Motor neuron (in vitro differentiated cells): ENCODE results near the gene ANKRD65. TPM values are rescaled to one million over a fixed set of nuclear protein-coding genes. Genes with fewer than 3 reads are reported as not detected.

Experiments
- ATAC-seq, 8 experiments: fragments of 200-7000 bp; cut with Tn5 transposase; replicated peaks in 6 of 8; 2 replicates each; pipeline ENCODE4 v1.8.0; 2021; ENCODE audit warnings: mild to moderate bottlenecking in 8 of 8, moderate library complexity in 8 of 8
- H3K27ac ChIP-seq, 2 donors: fragments of 250-450 bp; sonication (Bioruptor Pico); 2 replicates each; pipeline ENCODE4 v1.9.0; 2021; ENCODE audit warnings: antibody characterized with exemption in 2 of 2, mild to moderate bottlenecking in 2 of 2, moderate library complexity in 1 of 2
- H3K4me1 ChIP-seq, 2 donors: fragments of 250-450 bp; sonication (Bioruptor Pico); replicated peaks in 1 of 2; 2 replicates each; pipeline ENCODE4 v1.6.1; 2021; ENCODE audit warnings: antibody characterized with exemption in 2 of 2, mild to moderate bottlenecking in 2 of 2, moderate library complexity in 1 of 2
- H3K4me3 ChIP-seq, 5 donors: fragments of 250-450 bp; sonication (Bioruptor Pico); 2 replicates each; pipeline ENCODE4 v1.9.0; 2021; ENCODE audit warnings: antibody characterized with exemption in 5 of 5, mild to moderate bottlenecking in 5 of 5, moderate library complexity in 4 of 5
- WGBS, 10 experiments: fragments of 450-650 bp; shearing (Covaris generic); methylation state at CpG; one replicate each; pipeline ENCODE4 v1.0.0; 2022; 5-methylcytosine and 5-hydroxymethylcytosine counted together
- in situ Hi-C, 9 experiments: fragments of 400-800 bp; cut with MboI; loops; one replicate each; pipeline ENCODE4 v1.15.0; 2021; ENCODE audit warnings: low sequenced_read_pairs in 9 of 9, low pct_unique_long_range_greater_than_20kb in 2 of 9; ENCODE audit not compliant: unreplicated experiment in 9 of 9
- total RNA-seq, 8 experiments: library from RNA; unstranded; fragments of 300-600 nt; gene quantifications; 2 replicates each; pipeline versions ENCODE4 v1.2.3 to v1.2.4, GENCODE V29; 2022

The ANKRD65 gene
- total RNA-seq, 8 experiments from 2014 or later, result 0.21 to 1.9 (median 0.61) TPM

GRCh38 chr1:1400576-1401456 lies 20.3 kb downstream of the ANKRD65 start:
- 20 to 97% (median 88%) methylated on average over 1 to 18 of the region's 22 CpGs; no CpG with 5 or more reads in 2 of the 10 experiments for WGBS, 10 experiments
- in situ Hi-C loops, result no loop called here
- Histone ChIP-seq H3K4me1 (peaks cover 18 to 21% of the 10 kb centered on the region in 2 donors), H3K27ac (no peak overlapping the region), H3K4me3 (peak overlapping the region; percentile 72 to 99 (median 98))
- ATAC-seq, result no peak

- WGBS, 10 experiments, result 0 to 33% (median 4%) methylated on average over 1 to 31 of the region's 34 CpGs; no CpG with 5 or more reads in 3 of the 10 experiments
- peak in 1 of 8 experiments; percentile 1 for ATAC-seq
- peaks cover 15 to 17% of the 10 kb centered on the region in 2 donors for H3K4me1 ChIP-seq
- in situ Hi-C loops, result no loop called here
- peak overlapping the region; percentile 80 to 95 for H3K27ac ChIP-seq
- H3K4me3 ChIP-seq, result peak overlapping the region; percentile 72 to 99 (median 98)
These were observed 21.1 kb downstream of the ANKRD65 start for GRCh38 chr1:1399872-1400575.

GRCh38 chr1:1399187-1399871 lies 21.7 kb downstream of the ANKRD65 start, which contains the start of gene CCNL2:
Gene CCNL2, minus strand, starts transcription at chr1:1399335. Its CDS starts 29 bp downstream, at chr1:1399306.
- in situ Hi-C loops, result no loop called here
- H3K4me1 ChIP-seq, result peaks cover 15 to 17% of the 10 kb centered on the region in 2 donors
- H3K4me3 ChIP-seq, result peak within 1 kb of the TSS; percentile 72 to 99 (median 98)
- H3K27ac ChIP-seq, result peak within 1 kb of the TSS; percentile 83 to 95
- ATAC-seq, result peak; percentile 83 to 97 (median 96)
- 0% methylated on average over 4 to 14 of the region's 86 CpGs; no CpG with 5 or more reads in 5 of the 10 experiments for WGBS, 10 experiments

- peak overlapping the region; percentile 72 to 99 (median 98) for H3K4me3 ChIP-seq
- peak in 6 of 8 experiments; percentile 0 to 10 (median 2) for ATAC-seq
- H3K27ac ChIP-seq, result peak overlapping the region; percentile 83 to 95
- WGBS, 10 experiments, result 0 to 1% (median 1%) methylated on average over 8 to 19 of the region's 54 CpGs; no CpG with 5 or more reads in 7 of the 10 experiments
- peaks cover 15 to 17% of the 10 kb centered on the region in 2 donors for H3K4me1 ChIP-seq
- in situ Hi-C loops, result no loop called here
These were observed 22.3 kb downstream of the ANKRD65 start for GRCh38 chr1:1398677-1399186.

- H3K27ac ChIP-seq, result peak overlapping the region in 1 of 2 donors; percentile 95
- 0 to 80% (median 48%) methylated on average over 1 to 18 of the region's 19 CpGs for WGBS, 10 experiments
- in situ Hi-C loops, result no loop called here
These were observed 23.1 kb downstream of the ANKRD65 start for GRCh38 chr1:1397839-1398523.

GRCh38 chr1:1395166-1395565 lies 25.9 kb downstream of the ANKRD65 start:
- ATAC-seq, result no peak
- Histone ChIP-seq H3K4me3 (no peak overlapping the region), H3K4me1 (peaks cover 7 to 13% of the 10 kb centered on the region in 2 donors), H3K27ac (no peak overlapping the region)
- in situ Hi-C loops, result no loop called here
- WGBS, 10 experiments, result 85 to 100% (median 95%) methylated on average over 3 to 11 of the region's 11 CpGs

More at GRCh38 chr1:1397839-1398523, 23.1 kb downstream of the ANKRD65 start:
- peak in 2 of 8 experiments; percentile 9 to 12 for ATAC-seq
- Histone ChIP-seq H3K4me1 (peaks cover 15 to 17% of the 10 kb centered on the region in 2 donors), H3K4me3 (peak overlapping the region; percentile 72 to 99 (median 98))

- no peak for ATAC-seq
- 83 to 100% (median 94%) methylated on average over 1 to 7 of the region's 7 CpGs; no CpG with 5 or more reads in 2 of the 10 experiments for WGBS, 10 experiments
- in situ Hi-C loops, result no loop called here
- H3K27ac ChIP-seq, result no peak overlapping the region
- no peak overlapping the region for H3K4me3 ChIP-seq
- peaks cover 6 to 11% of the 10 kb centered on the region in 2 donors for H3K4me1 ChIP-seq
These were observed 27.0 kb downstream of the ANKRD65 start for GRCh38 chr1:1394116-1394515.

- H3K4me3 ChIP-seq, result no peak overlapping the region
- H3K27ac ChIP-seq, result no peak overlapping the region
- WGBS, 10 experiments, result 94 to 100% (median 100%) methylated on average over 1 to 7 of the region's 11 CpGs; no CpG with 5 or more reads in 5 of the 10 experiments
- peaks cover 6 to 11% of the 10 kb centered on the region in 2 donors for H3K4me1 ChIP-seq
- no peak for ATAC-seq
- in situ Hi-C loops, result no loop called here
These were observed 27.6 kb downstream of the ANKRD65 start for GRCh38 chr1:1393428-1393827.

GRCh38 chr1:1393014-1393413 lies 28.1 kb downstream of the ANKRD65 start:
- ATAC-seq, result no peak
- H3K4me3 ChIP-seq, result no peak overlapping the region
- no peak overlapping the region for H3K27ac ChIP-seq
- WGBS, 10 experiments, result 88 to 100% (median 100%) methylated on average over 1 to 3 of the region's 4 CpGs; no CpG with 5 or more reads in 6 of the 10 experiments
- in situ Hi-C loops, result no loop called here
- peaks cover 4 to 7% of the 10 kb centered on the region in 2 donors for H3K4me1 ChIP-seq

GRCh38 chr1:1391225-1391624 lies 29.9 kb downstream of the ANKRD65 start:
- Histone ChIP-seq H3K4me3 (no peak overlapping the region), H3K27ac (no peak overlapping the region), H3K4me1 (no peaks in the 10 kb centered on the region)
- in situ Hi-C loops, result no loop called here
- no peak for ATAC-seq
- WGBS, 10 experiments, result 74 to 100% (median 93%) methylated on average over 3 to 12 of the region's 12 CpGs; no CpG with 5 or more reads in 3 of the 10 experiments

- ATAC-seq, result no peak
- no peak overlapping the region for H3K4me3 ChIP-seq
- H3K27ac ChIP-seq, result no peak overlapping the region
- H3K4me1 ChIP-seq, result no peaks in the 10 kb centered on the region
- in situ Hi-C loops, result no loop called here
- 75 to 100% (median 99%) methylated on average over 1 to 12 of the region's 12 CpGs; no CpG with 5 or more reads in 3 of the 10 experiments for WGBS, 10 experiments
These were observed 30.4 kb downstream of the ANKRD65 start for GRCh38 chr1:1390675-1391074.

- 80 to 100% (median 95%) methylated on average over 4 to 11 of the region's 16 CpGs; no CpG with 5 or more reads in 3 of the 10 experiments for WGBS, 10 experiments
- in situ Hi-C loops, result no loop called here
- no peak for ATAC-seq
- Histone ChIP-seq H3K4me1 (no peaks in the 10 kb centered on the region), H3K4me3 (no peak overlapping the region), H3K27ac (no peak overlapping the region)
These were observed 33.0 kb downstream of the ANKRD65 start for GRCh38 chr1:1388078-1388472.
